ENCODE measurements around the gene DNM3. TPM values are rescaled to one million over a fixed set of nuclear protein-coding genes. Genes with fewer than 3 reads are reported as not detected.

DNM3 gene
- total and polyA plus RNA-seq, 2 of the 8 experiments (the other 6 are each of a cell fraction or from before 2014, with no cell fraction given), result 2.0 to 8.5 TPM

GRCh38 chr1:172326136-172326535 lies 484.8 kb downstream of the DNM3 start:
- Histone ChIP-seq H3K18ac (ENCODE audit: extremely low read depth, low read length) (no peak overlapping the region; the same call in 1 of the 2 replicates), H4K8ac (ENCODE audit: extremely low read depth, insufficient read depth, low read length) (no peak overlapping the region), H3K36me3 (ENCODE audit: control insufficient read depth in 2 of 4, insufficient read depth in 4 of 4, low read length in 3 of 4) (no peaks in the 10 kb centered on the region), H3K9ac (replicated peaks in 1 of 4; ENCODE audit: extremely low read depth in 1 of 4, low read depth in 3 of 4, low read length in 3 of 4) (no peak overlapping the region), H2BK20ac (ENCODE audit: low read length) (no peak overlapping the region), H3K27me3 (replicated peaks in 1 of 4; ENCODE audit: control insufficient read depth in 3 of 4, extremely low read depth in 1 of 4, insufficient read depth in 3 of 4, low read length in 3 of 4) (no peaks in the 10 kb centered on the region), H3K23ac (ENCODE audit: insufficient read length) (no peak overlapping the region), H3K4ac (replicated peaks; ENCODE audit: insufficient read length, low read depth, low read length) (no peak overlapping the region), H3K4me3 (ENCODE audit: extremely low read depth in 1 of 4, insufficient read depth in 2 of 4, low read depth in 3 of 4, low read length in 4 of 4) (no peak overlapping the region), H2AFZ (ENCODE audit: low read length) (no peak overlapping the region), H3K4me2 (ENCODE audit: insufficient read depth in 1 of 2, low read depth in 2 of 2, low read length in 2 of 2) (no peak overlapping the region), H3K9me3 (ENCODE audit: insufficient read depth in 2 of 2, low read depth in 1 of 2, low read length in 1 of 2) (no peaks in the 10 kb centered on the region), H2AK5ac (ENCODE audit: low read depth, low read length) (no peak overlapping the region), H3K14ac (ENCODE audit: insufficient read length) (no peak overlapping the region), H2BK5ac (ENCODE audit: low read depth, low read length) (no peak overlapping the region), H3K4me1 (replicated peaks in 1 of 4; ENCODE audit: control insufficient read depth in 3 of 4, insufficient read depth in 4 of 4, low read length in 3 of 4) (peaks cover 0 to 5% (median under 1%) of the 10 kb centered on the region in 4 experiments; a peak in 4 of 7 replicates), H4K20me1 (replicated peaks in 1 of 2; ENCODE audit: control insufficient read depth in 1 of 2, insufficient read depth in 2 of 2, low read length in 2 of 2) (no peaks in the 10 kb centered on the region), H4K5ac (ENCODE audit: insufficient read length, low read depth, low read length) (no peak overlapping the region), H2BK12ac (ENCODE audit: low read depth, low read length) (no peak overlapping the region), H2BK120ac (replicated peaks; ENCODE audit: low read depth, low read length) (no peak overlapping the region), H2BK15ac (ENCODE audit: low read length) (no peak overlapping the region), H3K79me2 (ENCODE audit: control insufficient read depth in 1 of 2, insufficient read depth in 2 of 2, low read length in 2 of 2) (no peaks in the 10 kb centered on the region), H3K27ac (ENCODE audit: low read depth, low read length) (no peak overlapping the region), H3K79me1 (ENCODE audit: low read depth, low read length) (no peaks in the 10 kb centered on the region), H4K91ac (replicated peaks; ENCODE audit: insufficient read length, low read length) (no peak overlapping the region), H3K56ac (replicated peaks; ENCODE audit: insufficient read length, low read depth, low read length) (no peak overlapping the region), H3K23me2 (ENCODE audit: low read depth, low read length) (no peaks in the 10 kb centered on the region)
- DNase-seq (ENCODE audit: low read depth in 1 of 2, low spot score in 2 of 2), result no peak
- FAIRE-seq, result no peak
- ChIA-PET CTCF (ENCODE audit: partially characterized antibody) (interaction anchor here (0.6 to 1.3 kb wide), 2 partner anchors 77 to 317 kb away, joined by 3 to 4 read pairs; no protein-coding TSS in a partner anchor), POLR2A (ENCODE audit: partially characterized antibody) (no interaction called here)
- no peak for TF ChIP-seq NRF1 (IDR thresholded peaks at IDR 0.05; ENCODE audit: low read depth, low read length)
- WGBS, 2 experiments (ENCODE audit: extremely low coverage in 1 of 2, insufficient coverage in 1 of 2, insufficient read length in 1 of 2, insufficient replicate concordance in 2 of 2, low coverage in 1 of 2, low lambda C conversion rate in 2 of 2, missing lambda C conversion rate in 1 of 2), result 82% methylated on average over 2 of the region's 2 CpGs; no CpG with 5 or more reads in 1 of the 2 experiments

Measured in H1 (cell line).